ENCODE measurements around the gene GALNT14. TPM values are rescaled to one million over a fixed set of nuclear protein-coding genes. Genes with fewer than 3 reads are reported as not detected.

Gene GALNT14
- total and polyA plus RNA-seq, 2 of the 8 experiments (the other 6 are each of a cell fraction or from before 2014, with no cell fraction given), result 13.0 to 13.7 TPM

DNA sequence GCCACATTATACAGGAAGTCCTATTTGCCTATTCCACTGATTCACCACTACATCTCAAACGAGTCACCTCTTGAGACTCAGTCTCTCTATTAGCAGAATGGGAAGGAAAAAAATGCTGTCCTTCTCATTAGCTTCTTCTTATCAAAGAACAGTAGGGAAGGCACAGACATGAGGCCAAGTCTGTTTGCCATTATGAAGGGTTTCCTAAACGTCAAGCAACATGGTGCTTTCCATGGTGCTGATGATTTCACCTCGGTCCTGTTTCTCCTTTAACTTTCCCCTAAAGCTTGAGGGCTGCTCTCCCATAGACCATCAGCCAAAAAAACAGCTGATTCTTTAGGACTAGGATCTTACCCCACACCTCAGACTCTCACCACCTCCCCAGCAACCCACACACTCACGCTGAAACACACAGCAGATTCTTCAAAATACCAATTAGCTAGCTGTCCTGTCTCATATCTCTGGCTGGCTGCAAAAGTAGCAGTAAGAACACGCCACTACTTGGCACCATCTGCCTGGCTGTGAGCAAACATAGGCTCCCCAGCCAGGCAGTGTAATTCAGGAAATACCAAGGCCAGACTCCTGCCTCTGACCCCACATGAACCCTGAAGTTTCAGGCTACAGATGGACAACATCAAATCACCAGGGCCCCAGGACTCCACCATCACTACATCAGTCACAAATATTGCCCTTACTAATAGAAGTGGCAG, 30.5 kb downstream of the GALNT14 start:
- no peak overlapping the region for H3K27ac ChIP-seq (ENCODE audit: low read depth, low read length)
- H3K18ac ChIP-seq (ENCODE audit: extremely low read depth, low read length), result no peak overlapping the region
- H3K4ac ChIP-seq (replicated peaks; ENCODE audit: insufficient read length, low read depth, low read length), result no peak overlapping the region
- H3K4me2 ChIP-seq (ENCODE audit: insufficient read depth in 1 of 2, low read depth in 2 of 2, low read length in 2 of 2), result no peak overlapping the region
- H3K23ac ChIP-seq (ENCODE audit: insufficient read length), result no peak overlapping the region
- H2AK5ac ChIP-seq (ENCODE audit: low read depth, low read length), result no peak overlapping the region
- no peak overlapping the region for H3K56ac ChIP-seq (replicated peaks; ENCODE audit: insufficient read length, low read depth, low read length)
- H2BK12ac ChIP-seq (ENCODE audit: low read depth, low read length), result no peak overlapping the region
- H4K20me1 ChIP-seq (replicated peaks in 1 of 2; ENCODE audit: control insufficient read depth in 1 of 2, insufficient read depth in 2 of 2, low read length in 2 of 2), result no peaks in the 10 kb centered on the region
- H3K14ac ChIP-seq (ENCODE audit: insufficient read length), result no peak overlapping the region
- no peaks in the 10 kb centered on the region; the same call in 1 of the 2 replicates for H3K23me2 ChIP-seq (ENCODE audit: low read depth, low read length)
- H3K9ac ChIP-seq (replicated peaks in 1 of 4; ENCODE audit: extremely low read depth in 1 of 4, low read depth in 3 of 4, low read length in 3 of 4), result no peak overlapping the region
- H3K4me3 ChIP-seq (ENCODE audit: extremely low read depth in 1 of 4, insufficient read depth in 2 of 4, low read depth in 3 of 4, low read length in 4 of 4), result no peak overlapping the region
- H2BK120ac ChIP-seq (replicated peaks; ENCODE audit: low read depth, low read length), result no peak overlapping the region
- WGBS, 2 experiments (ENCODE audit: extremely low coverage in 1 of 2, insufficient coverage in 1 of 2, insufficient read length in 1 of 2, insufficient replicate concordance in 2 of 2, low coverage in 1 of 2, low lambda C conversion rate in 2 of 2, missing lambda C conversion rate in 1 of 2), result 83% methylated on average over 5 of the region's 5 CpGs; no CpG with 5 or more reads in 1 of the 2 experiments
- DNase-seq (ENCODE audit: low read depth in 1 of 2, low spot score in 2 of 2) (no peak), FAIRE-seq (no peak)
- POLR2A ChIA-PET (ENCODE audit: partially characterized antibody), result no interaction called here
- H3K36me3 ChIP-seq (ENCODE audit: control insufficient read depth in 2 of 4, insufficient read depth in 4 of 4, low read length in 3 of 4), result no peaks in the 10 kb centered on the region
- H3K4me1 ChIP-seq (replicated peaks in 1 of 4; ENCODE audit: control insufficient read depth in 3 of 4, insufficient read depth in 4 of 4, low read length in 3 of 4), result peaks cover 0 to 4% (median under 1%) of the 10 kb centered on the region in 4 experiments; a peak in 2 of 7 replicates
- no peak overlapping the region for H2BK5ac ChIP-seq (ENCODE audit: low read depth, low read length)
- H3K9me3 ChIP-seq (ENCODE audit: insufficient read depth in 2 of 2, low read depth in 1 of 2, low read length in 1 of 2), result no peaks in the 10 kb centered on the region
- no peak overlapping the region for H2BK15ac ChIP-seq (ENCODE audit: low read length)
- TF ChIP-seq NANOG (IDR thresholded peaks at IDR 0.05; ENCODE audit: insufficient read depth, low read depth, low read length, poor library complexity, severe bottlenecking), result no peak
- no peak for TF ChIP-seq NRF1 (IDR thresholded peaks at IDR 0.05; ENCODE audit: low read depth, low read length)
- no peak for TF ChIP-seq PHF8 (conservative IDR thresholded peaks at IDR 0.05; ENCODE audit: low read depth, low read length)
- TF ChIP-seq HDAC6 (IDR thresholded peaks at IDR 0.05; ENCODE audit: low read depth, low read length), result no peak
- TF ChIP-seq SIN3A (conservative IDR thresholded peaks at IDR 0.05 in 1 of 2, IDR thresholded peaks at IDR 0.05 in 1 of 2; ENCODE audit: low read depth in 1 of 2, low read length in 2 of 2), result 0 out of 4 replicates have a peak, but pooled peaks have one; percentile 31 to 59
- no peak for TF ChIP-seq RNF2 (IDR thresholded peaks at IDR 0.05; ENCODE audit: borderline replicate concordance, low read depth, low read length, missing control alignments, poor library complexity, severe bottlenecking)
- no peak overlapping the region for H4K5ac ChIP-seq (ENCODE audit: insufficient read length, low read depth, low read length)
- H3K79me2 ChIP-seq (ENCODE audit: control insufficient read depth in 1 of 2, insufficient read depth in 2 of 2, low read length in 2 of 2), result no peaks in the 10 kb centered on the region; a peak in 1 of 4 replicates
- no peak overlapping the region for H4K91ac ChIP-seq (replicated peaks; ENCODE audit: insufficient read length, low read length)
- CTCF ChIA-PET (ENCODE audit: partially characterized antibody), result interaction anchor here (1.5 kb wide), 2 partner anchors 18 to 60 kb away, joined by 3 to 4 read pairs; no protein-coding TSS in a partner anchor
- no peak overlapping the region for H2AFZ ChIP-seq (ENCODE audit: low read length)
- no peaks in the 10 kb centered on the region for H3K79me1 ChIP-seq (ENCODE audit: low read depth, low read length)
- H2BK20ac ChIP-seq (ENCODE audit: low read length), result no peak overlapping the region
- H4K8ac ChIP-seq (ENCODE audit: extremely low read depth, insufficient read depth, low read length), result no peak overlapping the region
- H3K27me3 ChIP-seq (replicated peaks in 1 of 4; ENCODE audit: control insufficient read depth in 3 of 4, extremely low read depth in 1 of 4, insufficient read depth in 3 of 4, low read length in 3 of 4), result no peaks in the 10 kb centered on the region; a peak in 1 of 7 replicates

Data from H1 (cell line).